OCI-LY7 (cell line): ENCODE measurements around the gene TIMM17B. TPM values are rescaled to one million over a fixed set of nuclear protein-coding genes. Genes with fewer than 3 reads are reported as not detected.
"Not testable (repeated sequence)": the region's sequence is repeated elsewhere in the genome, so short reads cannot be mapped to it uniquely, and the experiment has no call there.

Experiments
- BruUV-seq: library from RNA; stranded (reverse); fragments of 400-500 nt; replicated peaks from 2 replicates; lab custom pipeline; 2021; lab: Mats Ljungman, UMichigan
- CTCF ChIA-PET: fragments of 300-600 bp; sonication (Branson Sonifier 250); formaldehyde crosslinking; loops from one replicate; lab custom pipeline; 2022; ENCODE audit warnings: antibody characterized with exemption; ENCODE audit not compliant: unreplicated experiment; lab: Charles Lee
- POLR2A ChIA-PET: fragments of 300-600 bp; sonication (Branson Sonifier 250); formaldehyde crosslinking; loops from one replicate; lab custom pipeline; 2022; ENCODE audit warnings: antibody characterized with exemption; lab: Charles Lee
- DNase-seq: peaks from one replicate; pipeline ENCODE4 v3.0.0-alpha.2; 2015; ENCODE audit warnings: low spot score
- H2AFZ ChIP-seq: fragments of 200-600 bp; sonication (generic), shearing (Covaris generic); 2 replicates; pipeline ENCODE4 v1.6.1; 2014; ENCODE audit warnings: mild to moderate bottlenecking, antibody characterized with exemption, low read length, moderate library complexity
- H3K27ac ChIP-seq: fragments of 200-600 bp; sonication (generic); 2 replicates; pipeline ENCODE4 v1.5.1; 2014; ENCODE audit warnings: mixed run types, low read depth, mild to moderate bottlenecking, moderate library complexity, low read length, inconsistent platforms; ENCODE audit not compliant: poor library complexity, severe bottlenecking
- H3K36me3 ChIP-seq: fragments of 200-600 bp; sonication (generic); 2 replicates; pipeline ENCODE4 v1.6.1; 2014; ENCODE audit warnings: mild to moderate bottlenecking, antibody characterized with exemption, low read length, moderate library complexity, mixed read lengths; ENCODE audit not compliant: insufficient read depth
- H3K4me1 ChIP-seq: fragments of 200-600 bp; sonication (generic); 2 replicates; pipeline ENCODE4 v1.5.1; 2014; ENCODE audit warnings: mild to moderate bottlenecking, low read length; ENCODE audit not compliant: insufficient read depth, poor library complexity, severe bottlenecking
- H3K4me2 ChIP-seq: fragments of 200-600 bp; sonication (generic); 2 replicates; pipeline ENCODE4 v1.6.1; 2014; ENCODE audit warnings: mild to moderate bottlenecking, low read length
- H3K4me3 ChIP-seq: fragments of 200-600 bp; sonication (generic); 2 replicates; pipeline ENCODE4 v1.5.1; 2014; ENCODE audit warnings: mild to moderate bottlenecking, low read depth, low read length; ENCODE audit not compliant: poor library complexity, severe bottlenecking
- H3K79me2 ChIP-seq: fragments of 200-600 bp; sonication (generic); 2 replicates; pipeline ENCODE4 v1.6.1; 2016; ENCODE audit warnings: low read depth, mild to moderate bottlenecking, low read length, moderate library complexity, mixed read lengths; ENCODE audit not compliant: insufficient read depth
- H3K9me2 ChIP-seq: fragments of 200-600 bp; sonication (generic); 2 replicates; pipeline ENCODE4 v1.6.1; 2016; ENCODE audit warnings: mild to moderate bottlenecking, low read length, mixed read lengths; ENCODE audit not compliant: insufficient read depth
- H3K9me3 ChIP-seq: fragments of 200-600 bp; sonication (generic); 2 replicates; pipeline ENCODE4 v1.6.1; 2014; ENCODE audit warnings: mild to moderate bottlenecking, mixed run types, low read length, mixed read lengths
- H4K20me1 ChIP-seq: fragments of 200-600 bp; sonication (generic); 2 replicates; pipeline ENCODE4 v1.6.1; 2014; ENCODE audit warnings: mild to moderate bottlenecking, antibody characterized with exemption, low read length, moderate library complexity, mixed read lengths; ENCODE audit not compliant: insufficient read depth
- EZH2phosphoT487 ChIP-seq: fragments of 200-600 bp; sonication (generic); IDR thresholded peaks from 2 replicates; pipeline ENCODE4 v1.6.1; 2018; ENCODE audit warnings: low read depth, borderline replicate concordance, mild to moderate bottlenecking, mixed run types, antibody characterized with exemption, low read length, moderate library complexity, mixed read lengths
- intact Hi-C: fragments of 100-400 bp; cut with micrococcal nuclease; formaldehyde crosslinking; loops from one replicate; pipeline ENCODE4 v1.10.0; 2022; ENCODE audit not compliant: unreplicated experiment
- total RNA-seq, 2 experiments: library from RNA; depleted of rRNA in 1 of 2; stranded (reverse); fragments of >200 nt in 1 of 2; shearing (Covaris generic) in 1 of 2; gene quantifications; 2 replicates each; pipeline ENCODE4 v1.2.3, GENCODE V29; 2014 to 2022
- TF ChIP-seq, protein P1 (sequence below): fragments of 200-600 bp; sonication (generic); conservative IDR thresholded peaks from 2 replicates; pipeline ENCODE4 v1.5.1; 2014; ENCODE audit warnings: mild to moderate bottlenecking, antibody characterized with exemption, low read length, moderate library complexity, mixed read lengths

Gene TIMM17B
- total RNA-seq, 2 experiments from 2014 or later: 79.3 to 83.3 TPM

DNA sequence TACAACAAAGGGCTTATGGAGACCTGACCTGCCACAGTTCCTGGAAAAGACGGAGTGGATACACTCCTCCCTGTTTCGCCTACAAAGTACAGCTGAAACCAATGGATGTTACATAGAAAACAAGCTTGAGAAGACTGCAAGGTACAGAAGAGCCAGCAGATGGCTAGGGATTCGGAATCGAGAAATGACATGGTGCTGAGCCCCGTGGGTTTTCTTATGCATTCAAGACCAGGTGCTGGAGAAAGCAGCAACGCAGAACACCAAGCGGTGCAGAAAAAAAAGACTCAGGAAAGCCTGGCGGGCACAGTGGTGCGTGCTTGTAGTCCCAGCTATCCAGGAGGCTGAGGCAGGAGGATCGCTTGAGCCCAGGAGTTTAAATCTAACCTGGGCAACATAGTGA is 13.8 kb downstream of the TIMM17B start:
- Histone ChIP-seq H3K9me3 (no peaks in the 10 kb centered on the region), H3K4me1 (no peaks in the 10 kb centered on the region), H2AFZ (no peak overlapping the region), H3K27ac (no peak overlapping the region), H3K79me2 (no peaks in the 10 kb centered on the region), H4K20me1 (no peaks in the 10 kb centered on the region), H3K4me2 (no peak overlapping the region), H3K36me3 (no peaks in the 10 kb centered on the region), H3K9me2 (no peaks in the 10 kb centered on the region), H3K4me3 (no peak overlapping the region)
- no TSS peak for BruUV-seq
- CTCF ChIA-PET: no interaction called here
- intact Hi-C loops: no loop called here
- no peak for DNase-seq
- POLR2A ChIA-PET: interaction anchor here (0.6 to 0.7 kb wide), 3 partner anchors 10 to 274 kb away, joined by 3 to 4 read pairs (median 4); no protein-coding TSS in a partner anchor
- TF ChIP-seq, protein P1, sequence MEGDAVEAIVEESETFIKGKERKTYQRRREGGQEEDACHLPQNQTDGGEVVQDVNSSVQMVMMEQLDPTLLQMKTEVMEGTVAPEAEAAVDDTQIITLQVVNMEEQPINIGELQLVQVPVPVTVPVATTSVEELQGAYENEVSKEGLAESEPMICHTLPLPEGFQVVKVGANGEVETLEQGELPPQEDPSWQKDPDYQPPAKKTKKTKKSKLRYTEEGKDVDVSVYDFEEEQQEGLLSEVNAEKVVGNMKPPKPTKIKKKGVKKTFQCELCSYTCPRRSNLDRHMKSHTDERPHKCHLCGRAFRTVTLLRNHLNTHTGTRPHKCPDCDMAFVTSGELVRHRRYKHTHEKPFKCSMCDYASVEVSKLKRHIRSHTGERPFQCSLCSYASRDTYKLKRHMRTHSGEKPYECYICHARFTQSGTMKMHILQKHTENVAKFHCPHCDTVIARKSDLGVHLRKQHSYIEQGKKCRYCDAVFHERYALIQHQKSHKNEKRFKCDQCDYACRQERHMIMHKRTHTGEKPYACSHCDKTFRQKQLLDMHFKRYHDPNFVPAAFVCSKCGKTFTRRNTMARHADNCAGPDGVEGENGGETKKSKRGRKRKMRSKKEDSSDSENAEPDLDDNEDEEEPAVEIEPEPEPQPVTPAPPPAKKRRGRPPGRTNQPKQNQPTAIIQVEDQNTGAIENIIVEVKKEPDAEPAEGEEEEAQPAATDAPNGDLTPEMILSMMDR: no peak
- TF ChIP-seq EZH2phosphoT487: no peak

DNA sequence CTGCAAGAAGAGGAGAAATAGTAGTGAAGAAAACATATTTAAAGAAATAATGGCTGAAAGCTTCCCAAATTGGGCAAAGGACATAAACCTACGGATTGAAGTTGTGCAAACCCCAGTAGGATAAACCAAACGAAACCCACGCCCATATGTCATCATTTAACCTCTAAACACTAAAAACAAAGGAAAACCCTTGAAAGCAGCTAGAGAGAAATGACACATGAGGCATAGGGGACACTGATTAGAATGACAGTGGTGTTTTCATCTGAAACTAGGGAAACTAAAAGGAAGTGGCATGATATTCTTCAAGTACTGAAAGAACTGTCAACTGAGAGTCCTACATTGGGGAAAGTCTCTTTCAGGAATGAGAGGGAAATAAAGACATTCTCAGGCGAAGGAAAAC is 20.6 kb downstream of the TIMM17B start:
- DNase-seq, H3K4me1 ChIP-seq, POLR2A ChIA-PET, BruUV-seq, H3K36me3 ChIP-seq, intact Hi-C loops, H3K9me2 ChIP-seq, H2AFZ ChIP-seq, H4K20me1 ChIP-seq, H3K79me2 ChIP-seq, H3K4me2 ChIP-seq, H3K9me3 ChIP-seq, H3K4me3 ChIP-seq, H3K27ac ChIP-seq, CTCF ChIA-PET: not testable (repeated sequence)

DNA sequence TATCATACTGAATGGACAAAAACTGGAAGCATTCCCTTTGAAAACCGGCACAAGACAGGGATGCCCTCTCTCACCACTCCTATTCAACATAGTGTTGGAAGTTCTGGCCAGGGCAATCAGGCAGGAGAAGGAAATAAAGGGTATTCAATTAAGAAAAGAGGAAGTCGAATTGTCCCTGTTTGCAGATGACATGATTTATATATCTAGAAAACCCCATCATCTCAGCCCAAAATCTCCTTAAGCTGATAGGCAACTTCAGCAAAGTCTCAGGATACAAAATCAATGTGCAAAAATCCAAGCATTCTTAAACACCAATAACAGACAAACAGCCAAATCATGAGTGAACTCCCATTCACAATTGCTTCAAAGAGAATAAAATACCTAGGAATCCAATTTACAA is 25.6 kb downstream of the TIMM17B start:
- H2AFZ ChIP-seq, BruUV-seq, H3K79me2 ChIP-seq, CTCF ChIA-PET, H3K4me1 ChIP-seq, H3K9me3 ChIP-seq, intact Hi-C loops, H3K9me2 ChIP-seq, POLR2A ChIA-PET, H3K4me3 ChIP-seq, H4K20me1 ChIP-seq, DNase-seq, H3K27ac ChIP-seq, H3K4me2 ChIP-seq, H3K36me3 ChIP-seq: not testable (repeated sequence)

DNA sequence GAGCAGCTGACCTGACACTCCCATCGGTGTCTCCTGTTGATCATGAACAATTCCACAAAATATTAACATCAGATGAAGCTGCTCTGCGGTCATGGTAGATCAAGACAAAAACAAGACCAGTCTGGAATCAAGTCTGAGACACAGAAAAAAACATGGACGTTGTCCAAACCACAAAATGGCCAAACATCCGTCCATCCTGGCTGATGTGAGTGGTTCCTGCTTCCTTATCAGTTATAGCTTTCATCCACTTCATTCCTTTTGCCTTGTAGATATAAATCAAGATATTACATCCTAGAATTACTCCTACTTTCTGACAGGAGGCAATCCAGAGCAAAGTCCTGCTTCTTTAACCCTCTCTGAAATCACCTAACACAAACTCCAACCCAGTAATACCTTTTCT is 33.4 kb downstream of the TIMM17B start:
- CTCF ChIA-PET: no interaction called here
- Histone ChIP-seq H3K9me3 (no peaks in the 10 kb centered on the region), H3K36me3 (no peaks in the 10 kb centered on the region), H3K79me2 (no peaks in the 10 kb centered on the region), H3K4me1 (no peaks in the 10 kb centered on the region), H3K4me3 (no peak overlapping the region), H2AFZ (no peak overlapping the region), H4K20me1 (no peaks in the 10 kb centered on the region), H3K27ac (no peak overlapping the region), H3K4me2 (no peak overlapping the region), H3K9me2 (no peaks in the 10 kb centered on the region)
- BruUV-seq: no TSS peak
- DNase-seq: no peak
- intact Hi-C loops: no loop called here
- no peak for TF ChIP-seq EZH2phosphoT487
- TF ChIP-seq, protein P1: no peak
- POLR2A ChIA-PET: no interaction called here
